ENCODE measurements around the gene FCHSD2. TPM values are rescaled to one million over a fixed set of nuclear protein-coding genes. Genes with fewer than 3 reads are reported as not detected.
A peak's percentile ranks its signal among the peaks of the same experiment; 100 is the strongest.

FCHSD2 gene
- total and polyA plus RNA-seq, 7 donors = 5.7 to 18.5 (median 9.7) TPM

GRCh38 chr11:73003088-73003487 is 139.0 kb downstream of the FCHSD2 start:
- no peak for ATAC-seq

GRCh38 chr11:73002214-73002613 is 139.9 kb downstream of the FCHSD2 start:
- DNase-seq = no peak
- Histone ChIP-seq H3K27me3 (ENCODE audit: insufficient read depth in 3 of 3, low read length in 2 of 3) (no peaks in the 10 kb centered on the region), H3K36me3 (ENCODE audit: insufficient read depth in 1 of 2, low read depth in 1 of 2) (no peaks in the 10 kb centered on the region), H3K4me3 (no peak overlapping the region), H3K4me1 (peaks cover 2% of the 10 kb centered on the region), H3K9me3 (no peaks in the 10 kb centered on the region), H3K27ac (no peak overlapping the region)
- WGBS, 3 donors = 68 to 80% (median 75%) methylated on average over 2 of the region's 2 CpGs
- TF ChIP-seq, protein P1, sequence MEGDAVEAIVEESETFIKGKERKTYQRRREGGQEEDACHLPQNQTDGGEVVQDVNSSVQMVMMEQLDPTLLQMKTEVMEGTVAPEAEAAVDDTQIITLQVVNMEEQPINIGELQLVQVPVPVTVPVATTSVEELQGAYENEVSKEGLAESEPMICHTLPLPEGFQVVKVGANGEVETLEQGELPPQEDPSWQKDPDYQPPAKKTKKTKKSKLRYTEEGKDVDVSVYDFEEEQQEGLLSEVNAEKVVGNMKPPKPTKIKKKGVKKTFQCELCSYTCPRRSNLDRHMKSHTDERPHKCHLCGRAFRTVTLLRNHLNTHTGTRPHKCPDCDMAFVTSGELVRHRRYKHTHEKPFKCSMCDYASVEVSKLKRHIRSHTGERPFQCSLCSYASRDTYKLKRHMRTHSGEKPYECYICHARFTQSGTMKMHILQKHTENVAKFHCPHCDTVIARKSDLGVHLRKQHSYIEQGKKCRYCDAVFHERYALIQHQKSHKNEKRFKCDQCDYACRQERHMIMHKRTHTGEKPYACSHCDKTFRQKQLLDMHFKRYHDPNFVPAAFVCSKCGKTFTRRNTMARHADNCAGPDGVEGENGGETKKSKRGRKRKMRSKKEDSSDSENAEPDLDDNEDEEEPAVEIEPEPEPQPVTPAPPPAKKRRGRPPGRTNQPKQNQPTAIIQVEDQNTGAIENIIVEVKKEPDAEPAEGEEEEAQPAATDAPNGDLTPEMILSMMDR (IDR thresholded peaks at IDR 0.05) = no peak
- ATAC-seq = no peak
- intact Hi-C loops (cut with DNase I) = no loop called here

More at GRCh38 chr11:73003088-73003487, 139.0 kb downstream of the FCHSD2 start:
- Histone ChIP-seq H3K4me3 (no peak overlapping the region), H3K36me3 (ENCODE audit: insufficient read depth in 1 of 2, low read depth in 1 of 2) (no peaks in the 10 kb centered on the region), H3K27me3 (ENCODE audit: insufficient read depth in 3 of 3, low read length in 2 of 3) (no peaks in the 10 kb centered on the region), H3K27ac (no peak overlapping the region), H3K4me1 (no peaks in the 10 kb centered on the region), H3K9me3 (no peaks in the 10 kb centered on the region)
- intact Hi-C loops (cut with DNase I) = no loop called here
- TF ChIP-seq, protein P1 (IDR thresholded peaks at IDR 0.05) = no peak
- DNase-seq = no peak

- no peaks in the 10 kb centered on the region for H3K36me3 ChIP-seq (ENCODE audit: insufficient read depth in 1 of 2, low read depth in 1 of 2)
- no peaks in the 10 kb centered on the region for H3K27me3 ChIP-seq (ENCODE audit: insufficient read depth in 3 of 3, low read length in 2 of 3)
- peaks cover 7% of the 10 kb centered on the region for H3K4me1 ChIP-seq
- H3K9me3 ChIP-seq = no peaks in the 10 kb centered on the region
- intact Hi-C loops (cut with DNase I) = no loop called here
- H3K4me3 ChIP-seq = no peak overlapping the region
- TF ChIP-seq, protein P1 (IDR thresholded peaks at IDR 0.05) = no peak
- ATAC-seq (no peak), DNase-seq (no peak)
- WGBS, 3 donors = 57 to 73% (median 68%) methylated on average over 4 of the region's 4 CpGs
- no peak overlapping the region for H3K27ac ChIP-seq
Measured at GRCh38 chr11:73001615-73002014, 140.5 kb downstream of the FCHSD2 start.

GRCh38 chr11:72998676-72999075 is 143.4 kb downstream of the FCHSD2 start:
- no peak overlapping the region for H3K4me3 ChIP-seq
- DNase-seq = no peak
- TF ChIP-seq, protein P1 (IDR thresholded peaks at IDR 0.05) = no peak

DNA sequence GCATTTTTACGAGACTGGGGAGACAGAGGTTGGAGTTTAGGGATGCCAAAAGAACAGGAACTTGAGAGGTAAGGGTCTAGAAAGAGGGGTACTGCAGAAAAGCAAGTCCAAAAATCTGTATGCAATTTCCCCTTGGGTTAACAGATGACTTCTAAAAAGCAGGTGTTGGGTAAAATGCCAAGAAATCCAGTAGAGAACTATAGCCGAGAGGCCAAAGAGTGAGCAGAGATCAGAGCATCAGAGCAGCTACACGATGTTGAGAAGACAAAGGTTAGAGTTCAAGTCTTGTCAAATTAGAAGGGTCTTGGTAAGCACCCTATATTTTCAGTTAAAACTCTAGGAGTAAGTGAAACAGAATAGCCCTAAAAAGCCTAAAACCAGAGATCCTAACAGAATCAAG is 145.2 kb downstream of the FCHSD2 start:
- intact Hi-C loops (cut with DNase I) = no loop called here
- ATAC-seq (peak in 1 of 4 donors; percentile 35), DNase-seq (no peak)
- H3K27ac ChIP-seq = no peak overlapping the region
- TF ChIP-seq, protein P1 (IDR thresholded peaks at IDR 0.05) = no peak
- no peaks in the 10 kb centered on the region for H3K27me3 ChIP-seq (ENCODE audit: insufficient read depth in 3 of 3, low read length in 2 of 3)
- peaks cover 7% of the 10 kb centered on the region for H3K4me1 ChIP-seq
- H3K36me3 ChIP-seq (ENCODE audit: insufficient read depth in 1 of 2, low read depth in 1 of 2) = no peaks in the 10 kb centered on the region
- H3K4me3 ChIP-seq = no peak overlapping the region
- H3K9me3 ChIP-seq = no peaks in the 10 kb centered on the region
- WGBS, 3 donors = 28 to 36% (median 29%) methylated on average over 3 of the region's 3 CpGs

More at GRCh38 chr11:72998676-72999075, 143.4 kb downstream of the FCHSD2 start:
- no peak for ATAC-seq
- intact Hi-C loops (cut with DNase I) = no loop called here
- Histone ChIP-seq H3K4me1 (peaks cover 7% of the 10 kb centered on the region), H3K36me3 (ENCODE audit: insufficient read depth in 1 of 2, low read depth in 1 of 2) (no peaks in the 10 kb centered on the region), H3K27me3 (ENCODE audit: insufficient read depth in 3 of 3, low read length in 2 of 3) (no peaks in the 10 kb centered on the region), H3K9me3 (no peaks in the 10 kb centered on the region), H3K27ac (no peak overlapping the region)
